ENCODE data around the gene IP6K3. TPM values are rescaled to one million over a fixed set of nuclear protein-coding genes. Genes with fewer than 3 reads are reported as not detected.

The IP6K3 gene
- total RNA-seq, 1 experiment from 2014 or later, result not detected

GRCh38 chr6:33732817-33733708 is 13.6 kb downstream of the IP6K3 start:
- in situ Hi-C loops (cut with HindIII; ENCODE audit: low pct_unique_long_range_greater_than_20kb, low sequenced_read_pairs), result no loop called here
- DNase-seq (ENCODE audit: low read depth, low spot score), result no peak

DNA sequence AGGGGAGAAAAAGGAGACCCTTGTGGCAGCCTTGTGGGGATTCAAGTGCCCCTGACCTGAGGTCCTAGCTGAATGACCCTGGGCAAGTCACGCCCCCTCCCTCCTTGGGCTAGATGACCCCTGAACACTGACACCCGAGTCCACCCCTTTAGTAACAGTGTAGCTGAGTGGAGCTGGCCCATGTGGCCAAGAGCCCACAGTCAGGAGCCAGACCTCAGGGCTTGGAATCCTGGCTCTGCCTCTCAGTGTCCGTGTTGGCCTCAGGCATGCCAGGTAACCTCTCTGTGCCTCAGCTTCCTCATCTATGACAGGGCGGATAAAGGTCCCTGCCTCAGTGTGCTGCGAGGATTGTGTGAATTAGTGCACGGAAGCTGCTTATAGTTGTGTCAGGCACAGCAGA is 14.3 kb downstream of the IP6K3 start:
- DNase-seq (ENCODE audit: low read depth, low spot score), result no peak
- in situ Hi-C loops (cut with HindIII; ENCODE audit: low pct_unique_long_range_greater_than_20kb, low sequenced_read_pairs), result no loop called here

GRCh38 chr6:33731751-33732282 is 14.9 kb downstream of the IP6K3 start:
- DNase-seq (ENCODE audit: low read depth, low spot score), result no peak
- in situ Hi-C loops (cut with HindIII; ENCODE audit: low pct_unique_long_range_greater_than_20kb, low sequenced_read_pairs), result no loop called here

GRCh38 chr6:33731035-33731434 is 15.7 kb downstream of the IP6K3 start:
- DNase-seq (ENCODE audit: low read depth, low spot score), result no peak
- in situ Hi-C loops (cut with HindIII; ENCODE audit: low pct_unique_long_range_greater_than_20kb, low sequenced_read_pairs), result no loop called here

DNA sequence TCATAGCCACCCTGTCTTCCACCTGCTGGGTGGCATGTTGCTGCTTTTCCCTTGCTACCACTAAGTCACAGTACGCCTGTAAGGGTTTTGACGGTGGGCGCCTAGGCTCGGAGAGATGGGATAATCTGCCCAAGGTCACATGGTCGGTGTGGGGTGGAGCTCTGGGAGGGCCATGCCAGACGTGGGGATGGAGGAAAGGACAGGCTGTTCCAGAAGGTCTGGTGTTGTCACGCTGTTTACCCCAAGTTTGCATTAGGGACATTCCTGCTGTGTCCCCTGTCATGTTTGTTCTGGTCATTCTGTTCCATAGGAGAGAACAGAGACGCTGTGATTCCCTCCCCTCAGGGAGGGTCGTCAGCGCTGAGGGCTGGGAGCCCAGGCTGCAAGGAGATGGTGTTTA is 16.1 kb downstream of the IP6K3 start:
- no peak for DNase-seq (ENCODE audit: low read depth, low spot score)
- in situ Hi-C loops (cut with HindIII; ENCODE audit: low pct_unique_long_range_greater_than_20kb, low sequenced_read_pairs), result no loop called here

DNA sequence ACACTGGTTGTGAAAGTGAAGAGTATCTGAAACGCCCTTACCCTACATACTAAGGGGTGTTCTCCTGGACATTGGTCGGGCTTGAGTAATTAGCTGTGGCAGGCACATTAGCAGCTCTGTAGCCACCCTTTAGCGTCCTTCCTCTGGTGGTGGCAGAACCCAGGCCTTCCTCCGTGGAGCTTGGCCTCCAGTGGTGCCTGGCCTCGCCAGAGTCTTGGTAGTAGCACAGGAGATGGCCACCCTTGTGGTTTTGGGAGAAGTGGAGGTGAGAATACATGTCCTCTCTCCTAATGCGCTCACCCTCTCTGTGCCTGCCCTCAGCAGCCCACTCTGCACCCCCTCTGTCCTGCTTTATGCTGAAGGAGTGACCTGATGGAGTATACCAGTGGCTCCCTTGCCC is 17.6 kb downstream of the IP6K3 start:
- DNase-seq (ENCODE audit: low read depth, low spot score), result no peak
- in situ Hi-C loops (cut with HindIII; ENCODE audit: low pct_unique_long_range_greater_than_20kb, low sequenced_read_pairs), result no loop called here

GRCh38 chr6:33728438-33728837 is 18.3 kb downstream of the IP6K3 start:
- in situ Hi-C loops (cut with HindIII; ENCODE audit: low pct_unique_long_range_greater_than_20kb, low sequenced_read_pairs), result no loop called here
- DNase-seq (ENCODE audit: low read depth, low spot score), result no peak

DNA sequence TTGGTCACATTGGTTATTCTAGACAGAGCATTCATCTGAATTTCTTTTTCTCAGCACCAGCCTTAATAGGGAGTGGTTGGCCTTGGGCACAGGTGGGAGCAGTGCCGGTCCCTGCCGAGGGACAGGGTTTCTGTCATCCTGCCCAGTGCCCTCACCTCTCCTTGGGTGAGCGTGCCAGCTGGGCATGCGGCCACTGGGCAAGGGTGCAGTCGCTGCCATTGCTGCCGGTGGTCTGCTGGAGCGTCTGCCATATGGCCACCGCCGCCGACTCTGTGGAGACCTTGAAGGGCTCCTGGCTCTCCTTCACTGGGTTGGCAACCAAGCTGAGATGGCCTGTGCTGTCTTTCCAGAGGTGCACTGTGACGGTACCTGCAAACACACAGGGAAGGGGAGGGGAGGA is 18.8 kb downstream of the IP6K3 start:
- no peak for DNase-seq (ENCODE audit: low read depth, low spot score)
- in situ Hi-C loops (cut with HindIII; ENCODE audit: low pct_unique_long_range_greater_than_20kb, low sequenced_read_pairs), result no loop called here

DNA sequence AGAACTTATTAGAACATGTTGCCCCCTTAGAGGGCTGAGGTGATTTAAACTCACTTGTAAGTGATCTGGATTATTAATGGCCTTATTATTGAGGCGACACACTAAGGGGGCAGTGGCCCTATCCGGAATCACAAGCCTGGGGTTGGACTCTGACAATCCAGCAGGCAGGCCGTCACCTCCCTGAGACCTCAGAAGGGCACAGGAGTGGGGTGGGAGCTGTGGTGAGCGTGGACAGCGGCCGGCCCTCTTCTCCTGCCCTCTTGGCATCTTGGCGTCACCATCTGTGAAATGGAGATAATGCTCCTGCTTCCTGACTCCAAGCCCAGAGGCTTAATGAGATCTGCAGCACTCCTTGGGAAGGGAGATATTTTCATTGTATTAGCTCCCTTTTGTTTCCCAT is 19.6 kb downstream of the IP6K3 start:
- in situ Hi-C loops (cut with HindIII; ENCODE audit: low pct_unique_long_range_greater_than_20kb, low sequenced_read_pairs), result no loop called here
- DNase-seq (ENCODE audit: low read depth, low spot score), result no peak

DNA sequence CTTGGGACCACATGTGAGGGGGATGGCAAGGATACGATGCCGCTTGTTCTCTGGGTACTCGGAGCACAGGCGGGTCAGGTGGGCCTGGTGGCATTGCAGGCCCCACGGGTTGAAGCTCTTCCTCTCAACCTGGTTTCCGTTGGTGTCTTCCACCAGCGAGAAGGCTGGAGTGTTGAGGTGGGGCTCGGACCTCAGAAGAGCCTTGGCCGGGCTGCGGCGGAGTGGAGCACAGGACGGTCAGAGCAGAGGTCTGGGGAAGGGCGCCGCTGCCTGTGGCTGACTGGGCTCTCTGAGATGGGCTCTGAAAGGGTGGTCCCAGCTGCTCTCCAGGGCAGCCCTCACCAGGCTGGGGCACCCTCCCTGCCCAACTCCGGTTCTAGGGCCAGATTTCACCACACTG is 20.0 kb downstream of the IP6K3 start:
- in situ Hi-C loops (cut with HindIII; ENCODE audit: low pct_unique_long_range_greater_than_20kb, low sequenced_read_pairs), result no loop called here

GRCh38 chr6:33725891-33726673 is 20.6 kb downstream of the IP6K3 start:
- no peak for DNase-seq (ENCODE audit: low read depth, low spot score)
- in situ Hi-C loops (cut with HindIII; ENCODE audit: low pct_unique_long_range_greater_than_20kb, low sequenced_read_pairs), result no loop called here

More for the DNA sequence above, 20.0 kb downstream of the IP6K3 start:
- no peak for DNase-seq (ENCODE audit: low read depth, low spot score)

GRCh38 chr6:33725222-33725621 is 21.5 kb downstream of the IP6K3 start:
- no peak for DNase-seq (ENCODE audit: low read depth, low spot score)
- in situ Hi-C loops (cut with HindIII; ENCODE audit: low pct_unique_long_range_greater_than_20kb, low sequenced_read_pairs), result no loop called here

GRCh38 chr6:33724102-33725023 is 22.3 kb downstream of the IP6K3 start:
- DNase-seq (ENCODE audit: low read depth, low spot score), result no peak
- in situ Hi-C loops (cut with HindIII; ENCODE audit: low pct_unique_long_range_greater_than_20kb, low sequenced_read_pairs), result no loop called here

DNA sequence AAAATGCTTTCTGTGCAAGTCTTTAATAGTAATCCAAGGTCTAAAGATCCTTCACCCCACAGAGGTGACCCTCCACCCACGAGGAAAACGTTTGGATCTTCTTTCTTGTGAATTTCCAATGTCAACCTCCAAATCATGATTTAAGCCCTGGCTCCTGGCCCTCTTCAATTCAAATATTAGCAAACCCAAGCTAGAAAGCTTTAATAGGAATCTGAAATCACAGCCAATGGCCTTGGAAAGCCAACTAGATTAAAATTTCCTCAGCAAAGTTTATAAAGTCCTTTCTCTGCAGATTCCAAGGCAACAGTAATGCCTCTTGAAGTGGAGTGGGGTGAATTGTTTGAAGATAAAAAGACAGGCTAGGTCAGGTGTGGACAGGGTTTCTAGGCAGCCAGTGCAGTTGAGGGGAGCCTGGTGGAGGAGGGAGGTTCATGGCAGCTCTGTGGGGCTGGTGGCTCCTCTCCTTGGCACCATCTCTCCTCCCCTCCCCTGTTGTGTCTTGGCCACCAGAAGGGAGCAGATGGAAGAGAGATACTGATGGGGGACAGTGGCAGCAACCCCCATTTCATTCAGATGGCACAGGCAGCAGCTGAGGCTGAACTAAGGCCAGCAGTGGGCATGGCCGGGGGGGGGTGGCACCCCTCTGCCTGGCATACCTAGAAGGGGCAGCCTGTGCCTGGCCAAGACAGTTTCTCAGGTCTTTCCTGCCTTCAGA is 23.2 kb downstream of the IP6K3 start:
- in situ Hi-C loops (cut with HindIII; ENCODE audit: low pct_unique_long_range_greater_than_20kb, low sequenced_read_pairs), result no loop called here

DNA sequence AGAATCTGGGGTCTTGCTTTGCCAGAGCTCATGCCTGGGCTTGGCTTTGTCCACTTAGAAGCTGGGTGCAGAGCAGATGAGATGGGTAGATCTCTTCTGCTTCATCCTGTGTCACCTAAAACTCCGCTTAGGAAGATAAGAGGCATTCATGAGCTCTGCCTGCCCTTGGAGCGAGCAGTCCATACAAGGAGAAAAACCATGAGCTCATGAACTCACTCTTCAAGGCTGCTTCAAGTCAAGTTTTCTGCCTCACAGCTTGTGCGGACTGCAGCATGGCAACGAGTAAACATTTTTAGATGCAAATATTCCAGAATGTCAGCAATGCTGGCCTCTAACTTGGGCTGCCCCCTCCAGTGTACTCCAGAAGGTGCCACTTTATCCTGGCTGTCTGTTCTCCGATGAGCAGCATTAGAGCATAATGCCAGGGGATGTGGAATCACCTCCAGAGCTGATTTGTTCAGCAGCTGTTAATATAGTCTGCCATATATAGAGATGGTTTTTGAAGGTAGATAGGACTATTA is 24.5 kb downstream of the IP6K3 start:
- in situ Hi-C loops (cut with HindIII; ENCODE audit: low pct_unique_long_range_greater_than_20kb, low sequenced_read_pairs), result no loop called here

More for the DNA sequence above, 23.2 kb downstream of the IP6K3 start:
- DNase-seq (ENCODE audit: low read depth, low spot score), result no peak

GRCh38 chr6:33721508-33721907 is 25.2 kb downstream of the IP6K3 start:
- DNase-seq (ENCODE audit: low read depth, low spot score), result no peak
- in situ Hi-C loops (cut with HindIII; ENCODE audit: low pct_unique_long_range_greater_than_20kb, low sequenced_read_pairs), result no loop called here

More for the DNA sequence above, 24.5 kb downstream of the IP6K3 start:
- DNase-seq (ENCODE audit: low read depth, low spot score), result no peak

DNA sequence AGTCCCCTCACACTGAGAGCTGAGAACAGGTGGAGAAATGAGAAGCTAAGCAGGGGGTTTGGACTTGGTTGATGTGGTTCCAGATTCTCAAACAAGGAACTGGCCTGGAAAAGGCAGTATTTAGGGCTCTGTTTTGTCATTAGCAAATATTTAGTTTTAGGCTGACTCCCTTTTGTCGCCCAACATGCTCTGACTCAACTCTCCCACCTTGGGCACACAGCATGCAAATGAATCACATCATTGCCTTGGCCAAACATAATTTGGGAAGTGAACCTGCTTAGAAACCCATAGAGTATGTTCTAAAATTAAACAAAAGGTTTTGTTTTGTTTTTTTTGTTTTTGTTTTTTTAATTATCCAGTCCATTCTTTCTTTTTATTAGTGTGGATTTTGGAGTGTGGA is 25.7 kb downstream of the IP6K3 start:
- in situ Hi-C loops (cut with HindIII; ENCODE audit: low pct_unique_long_range_greater_than_20kb, low sequenced_read_pairs), result no loop called here
- DNase-seq (ENCODE audit: low read depth, low spot score), result no peak
